ENCODE measurements around the gene FERMT3.

DNA sequence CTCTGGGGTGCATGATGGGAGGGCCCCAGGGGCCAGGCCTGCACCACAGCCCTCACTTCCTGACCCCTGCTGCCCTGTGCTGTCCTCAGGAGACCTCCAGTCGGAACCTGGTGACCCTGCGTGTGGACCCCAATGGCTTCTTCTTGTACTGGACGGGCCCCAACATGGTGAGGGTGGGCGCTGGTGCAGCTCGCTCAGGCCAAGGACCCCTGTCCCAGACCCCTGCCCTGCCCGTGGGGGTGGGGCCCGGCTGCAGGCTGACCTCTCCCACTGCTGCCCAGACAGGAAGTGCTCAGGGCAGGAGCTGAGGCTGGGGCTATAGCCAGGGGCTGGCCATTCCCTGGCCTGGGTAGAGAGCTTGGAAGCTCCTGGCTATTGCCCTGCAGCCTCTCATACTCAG is 47.8 kb downstream of the FERMT3 start:
- TF ChIP-seq SUZ12 (IDR thresholded peaks at IDR 0.05; ENCODE audit: extremely low read depth, insufficient read depth, insufficient read length) = no peak
- no peak for TF ChIP-seq YY1 (IDR thresholded peaks at IDR 0.05; ENCODE audit: insufficient read depth, insufficient read length)
- no peak for TF ChIP-seq ZNF274 (IDR thresholded peaks at IDR 0.05; ENCODE audit: low read depth, low read length)
